ENCODE measurements around the gene CKB.

Gene CKB

GRCh38 chr14:103520657-103521437 is 1.8 kb downstream of the CKB start:
- Histone ChIP-seq H3K27ac (ENCODE audit: low read length) (no peak overlapping the region), H3K9ac (ENCODE audit: low read length) (no peak overlapping the region), H3K4me1 (ENCODE audit: low read length) (no peaks in the 10 kb centered on the region), H3K4me2 (ENCODE audit: low read depth, low read length) (peak overlapping the region; percentile 60), H3K4me3 (ENCODE audit: low read length) (peak overlapping the region; percentile 57), H3K36me3 (replicated peaks; ENCODE audit: insufficient read depth, low read length) (no peaks in the 10 kb centered on the region), H3K9me2 (replicated peaks; ENCODE audit: insufficient read depth, low read length) (no peaks in the 10 kb centered on the region), H3F3A (ENCODE audit: insufficient read depth, low read length) (no peaks in the 10 kb centered on the region), H3K79me2 (ENCODE audit: low read length) (no peaks in the 10 kb centered on the region), H4K20me1 (ENCODE audit: insufficient read depth, low read length) (no peaks in the 10 kb centered on the region), H3K27me3 (replicated peaks; ENCODE audit: insufficient read depth, low read length) (no peaks in the 10 kb centered on the region; the same call in 1 of the 2 replicates), H3K9me3 (replicated peaks; ENCODE audit: insufficient read depth, low read length) (no peaks in the 10 kb centered on the region), H2AFZ (ENCODE audit: low read length) (peak overlapping the region; percentile 35; the same call in 1 of the 2 replicates)
- TF ChIP-seq EZH2 (optimal IDR thresholded peaks at IDR 0.05; ENCODE audit: low read depth, low read length), result no peak
- TF ChIP-seq EZH2phosphoT487 (IDR thresholded peaks at IDR 0.05; ENCODE audit: low read length), result no peak
- TF ChIP-seq CTCF (IDR thresholded peaks at IDR 0.05; ENCODE audit: low read length), result 0 out of 2 replicates have a peak, but pooled peaks have one; percentile 22
- DNase-seq, result peak; percentile 46

GRCh38 chr14:103520269-103520656 is 2.4 kb downstream of the CKB start:
- TF ChIP-seq EZH2phosphoT487 (IDR thresholded peaks at IDR 0.05; ENCODE audit: low read length) (no peak), EZH2 (optimal IDR thresholded peaks at IDR 0.05; ENCODE audit: low read depth, low read length) (no peak), CTCF (IDR thresholded peaks at IDR 0.05; ENCODE audit: low read length) (no peak)
- H3K9me3 ChIP-seq (replicated peaks; ENCODE audit: insufficient read depth, low read length), result no peaks in the 10 kb centered on the region
- DNase-seq, result no peak
- peak overlapping the region; percentile 60 for H3K4me2 ChIP-seq (ENCODE audit: low read depth, low read length)
- no peaks in the 10 kb centered on the region for H3F3A ChIP-seq (ENCODE audit: insufficient read depth, low read length)
- no peak overlapping the region for H3K27ac ChIP-seq (ENCODE audit: low read length)
- no peaks in the 10 kb centered on the region; the same call in 1 of the 2 replicates for H3K27me3 ChIP-seq (replicated peaks; ENCODE audit: insufficient read depth, low read length)
- no peaks in the 10 kb centered on the region for H3K9me2 ChIP-seq (replicated peaks; ENCODE audit: insufficient read depth, low read length)
- H4K20me1 ChIP-seq (ENCODE audit: insufficient read depth, low read length), result no peaks in the 10 kb centered on the region
- H3K4me1 ChIP-seq (ENCODE audit: low read length), result no peaks in the 10 kb centered on the region
- H3K79me2 ChIP-seq (ENCODE audit: low read length), result no peaks in the 10 kb centered on the region
- no peaks in the 10 kb centered on the region for H3K36me3 ChIP-seq (replicated peaks; ENCODE audit: insufficient read depth, low read length)
- peak overlapping the region; percentile 57; the same call in 1 of the 2 replicates for H3K4me3 ChIP-seq (ENCODE audit: low read length)
- no peak overlapping the region for H3K9ac ChIP-seq (ENCODE audit: low read length)
- H2AFZ ChIP-seq (ENCODE audit: low read length), result no peak overlapping the region

- no peak overlapping the region for H3K4me2 ChIP-seq (ENCODE audit: low read depth, low read length)
- no peaks in the 10 kb centered on the region for H4K20me1 ChIP-seq (ENCODE audit: insufficient read depth, low read length)
- H3K27me3 ChIP-seq (replicated peaks; ENCODE audit: insufficient read depth, low read length), result no peaks in the 10 kb centered on the region; the same call in 1 of the 2 replicates
- TF ChIP-seq CTCF (IDR thresholded peaks at IDR 0.05; ENCODE audit: low read length) (no peak), EZH2 (optimal IDR thresholded peaks at IDR 0.05; ENCODE audit: low read depth, low read length) (no peak), EZH2phosphoT487 (IDR thresholded peaks at IDR 0.05; ENCODE audit: low read length) (no peak)
- no peak overlapping the region for H2AFZ ChIP-seq (ENCODE audit: low read length)
- no peaks in the 10 kb centered on the region for H3K36me3 ChIP-seq (replicated peaks; ENCODE audit: insufficient read depth, low read length)
- H3K79me2 ChIP-seq (ENCODE audit: low read length), result no peaks in the 10 kb centered on the region
- no peak overlapping the region for H3K27ac ChIP-seq (ENCODE audit: low read length)
- DNase-seq, result no peak
- H3K4me1 ChIP-seq (ENCODE audit: low read length), result no peaks in the 10 kb centered on the region
- H3K4me3 ChIP-seq (ENCODE audit: low read length), result no peak overlapping the region
- no peaks in the 10 kb centered on the region for H3K9me2 ChIP-seq (replicated peaks; ENCODE audit: insufficient read depth, low read length)
- H3F3A ChIP-seq (ENCODE audit: insufficient read depth, low read length), result no peaks in the 10 kb centered on the region
- no peak overlapping the region for H3K9ac ChIP-seq (ENCODE audit: low read length)
- no peaks in the 10 kb centered on the region for H3K9me3 ChIP-seq (replicated peaks; ENCODE audit: insufficient read depth, low read length)
Measured at GRCh38 chr14:103519837-103520212, 2.8 kb downstream of the CKB start.

All from MM.1S (cell line).